SK-N-MC (cell line): Measurements from ENCODE around the gene FNDC3B.

Experiments
- FOXP2 ChIP-seq: optimal IDR thresholded peaks from 2 replicates; pipeline ENCODE3; 2011; ENCODE audit warnings: mild to moderate bottlenecking, moderate library complexity; ENCODE audit not compliant: insufficient read depth; ENCODE audit errors: extremely low read length, control extremely low read depth
- POLR2AphosphoS5 ChIP-seq: IDR thresholded peaks from 2 replicates; pipeline ENCODE4 v1.6.1; 2012; ENCODE audit warnings: mild to moderate bottlenecking, low read depth, low read length, borderline replicate concordance

DNA sequence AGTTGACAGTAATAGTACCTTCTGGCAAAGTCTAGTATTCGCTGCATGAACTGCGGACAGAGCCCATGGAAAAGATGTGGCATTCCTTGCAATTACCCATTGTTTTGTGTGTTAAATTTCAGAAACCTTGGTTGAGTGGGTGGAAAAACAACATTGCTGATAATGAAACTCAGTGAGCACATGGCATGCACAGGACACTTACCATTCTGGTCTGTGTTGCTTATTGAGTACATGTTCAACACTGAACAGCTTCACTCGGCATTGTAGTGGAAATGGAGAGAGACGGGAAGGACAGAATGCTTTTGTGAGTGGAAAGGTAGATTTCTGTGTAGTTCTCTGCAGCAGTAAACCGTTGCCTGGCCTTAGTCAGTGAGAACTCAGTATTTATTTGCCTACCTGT is 165.3 kb downstream of the FNDC3B start:
- TF ChIP-seq POLR2AphosphoS5 (no peak), FOXP2 (no peak)
